Endothelial cell of umbilical vein (primary cell): Measurements from ENCODE around the gene C10orf53. TPM values are rescaled to one million over a fixed set of nuclear protein-coding genes. Genes with fewer than 3 reads are reported as not detected.

Experiments
- BruUV-seq: library from RNA; stranded (reverse); fragments of 400-500 nt; replicated peaks from 2 replicates; lab custom pipeline; 2021; lab: Mats Ljungman, UMichigan
- CTCF ChIA-PET: fragments of 300-600, 350-600 bp; sonication (Branson Sonifier 250); formaldehyde crosslinking; loops from one replicate; lab custom pipeline; 2021; ENCODE audit warnings: antibody characterized with exemption, inconsistent platforms; lab: Charles Lee
- POLR2A ChIA-PET: fragments of 300-600, 350-600 bp; sonication (Branson Sonifier 250); formaldehyde crosslinking; loops from one replicate; lab custom pipeline; 2021; ENCODE audit warnings: antibody characterized with exemption, inconsistent platforms; lab: Charles Lee
- DNase-seq: peaks from one replicate; pipeline ENCODE4 v3.0.0-alpha.2; 2011; ENCODE audit warnings: low read depth, low spot score
- FAIRE-seq: peaks from 2 replicates; lab custom pipeline; 2011; peaks lifted over from hg19 to GRCh38; lab: Jason Lieb, UNC
- H2AFZ ChIP-seq: 2 replicates; pipeline ENCODE4 v1.6.0; 2012; ENCODE audit warnings: low read depth, low read length, control low read depth, inconsistent platforms
- H3K27ac ChIP-seq: 2 replicates; pipeline ENCODE4 v1.5.1; 2011; ENCODE audit warnings: low read depth, mild to moderate bottlenecking, control low read depth, low read length, moderate library complexity; ENCODE audit not compliant: insufficient read depth
- H3K27me3 ChIP-seq, 2 experiments: 2 replicates each; pipeline versions ENCODE4 v1.6.0 to v1.6.1; 2011; ENCODE audit warnings: low read length in 2 of 2, mixed read lengths in 1 of 2; ENCODE audit not compliant: control insufficient read depth in 2 of 2, insufficient read depth in 2 of 2
- H3K36me3 ChIP-seq, 2 experiments: 2 replicates in 1 of 2; 3 replicates in 1 of 2; pipeline ENCODE4 v1.5.1; 2011; ENCODE audit warnings: low read length in 2 of 2, mild to moderate bottlenecking in 1 of 2, moderate library complexity in 1 of 2; ENCODE audit not compliant: control insufficient read depth in 2 of 2, insufficient read depth in 2 of 2; ENCODE audit errors: extremely low read depth in 1 of 2
- H3K4me1 ChIP-seq: 3 replicates; pipeline ENCODE4 v1.5.1; 2011; ENCODE audit warnings: mild to moderate bottlenecking, low read length; ENCODE audit not compliant: control insufficient read depth, insufficient read depth; ENCODE audit errors: extremely low read depth
- H3K4me2 ChIP-seq: 2 replicates; pipeline ENCODE4 v1.6.1; 2011; ENCODE audit warnings: low read length, control low read depth, mixed read lengths; ENCODE audit not compliant: insufficient read depth
- H3K4me3 ChIP-seq, 3 experiments: fragments of 200-600 bp in 1 of 3; sonication (generic), shearing (Covaris generic) in 1 of 3; replicated peaks in 1 of 3; 2 replicates each; pipeline ENCODE4 v1.5.1; 2011 to 2016; ENCODE audit warnings: control low read depth in 3 of 3, low read length in 3 of 3, mild to moderate bottlenecking in 2 of 3, inconsistent platforms in 1 of 3, low read depth in 1 of 3, moderate library complexity in 1 of 3; ENCODE audit not compliant: insufficient read depth in 1 of 3
- H3K79me2 ChIP-seq: 2 replicates; pipeline ENCODE4 v1.6.0; 2012; ENCODE audit warnings: low read length, inconsistent platforms; ENCODE audit not compliant: control insufficient read depth, insufficient read depth
- H3K9ac ChIP-seq: replicated peaks from 2 replicates; pipeline ENCODE3; 2011; ENCODE audit warnings: low read length, control low read depth; ENCODE audit not compliant: insufficient read depth; ENCODE audit errors: extremely low read depth
- H3K9me1 ChIP-seq: replicated peaks from 3 replicates; pipeline ENCODE4 v1.6.0; 2011; ENCODE audit warnings: mild to moderate bottlenecking, low read length; ENCODE audit not compliant: control insufficient read depth, insufficient read depth; ENCODE audit errors: extremely low read depth
- H3K9me3 ChIP-seq: replicated peaks from 2 replicates; pipeline ENCODE4 v1.5.1; 2012; ENCODE audit warnings: low read length, inconsistent platforms; ENCODE audit not compliant: control insufficient read depth, insufficient read depth
- H4K20me1 ChIP-seq: replicated peaks from 2 replicates; pipeline ENCODE3; 2011; ENCODE audit warnings: mild to moderate bottlenecking, low read length; ENCODE audit not compliant: control insufficient read depth, insufficient read depth; ENCODE audit errors: extremely low read depth
- CTCF ChIP-seq, 2 donors: IDR thresholded peaks; 1 replicate in 1 of 2; 2 replicates in 1 of 2; pipeline ENCODE4 v1.5.1; 2011; ENCODE audit warnings: low read length in 2 of 2, mild to moderate bottlenecking in 2 of 2, moderate library complexity in 2 of 2, control low read depth in 1 of 2, inconsistent platforms in 1 of 2, low read depth in 1 of 2; ENCODE audit not compliant: insufficient read depth in 1 of 2; ENCODE audit errors: extremely low read depth in 1 of 2
- EZH2 ChIP-seq: IDR thresholded peaks from 2 replicates; pipeline ENCODE4 v1.6.1; 2012; ENCODE audit warnings: borderline replicate concordance, low read depth, mild to moderate bottlenecking, moderate library complexity, low read length, inconsistent platforms; ENCODE audit not compliant: severe bottlenecking
- FOS ChIP-seq: IDR thresholded peaks from 2 replicates; pipeline ENCODE4 v1.6.1; 2011; ENCODE audit warnings: mild to moderate bottlenecking, low read length, moderate library complexity, borderline replicate concordance; ENCODE audit not compliant: insufficient read depth
- GATA2 ChIP-seq: IDR thresholded peaks from 2 replicates; pipeline ENCODE4 v1.7.0; 2011; ENCODE audit warnings: low read depth, mild to moderate bottlenecking, moderate library complexity, mixed read lengths, low read length; ENCODE audit not compliant: insufficient read length, insufficient read depth
- JUN ChIP-seq: IDR thresholded peaks from 2 replicates; pipeline ENCODE4 v1.6.1; 2011; ENCODE audit warnings: borderline replicate concordance, low read depth; ENCODE audit not compliant: insufficient read length, insufficient read depth
- MAX ChIP-seq: IDR thresholded peaks from 2 replicates; pipeline ENCODE4 v1.6.1; 2011; ENCODE audit not compliant: insufficient read depth, insufficient read length
- MYC ChIP-seq: IDR thresholded peaks from one replicate; pipeline ENCODE4 v1.6.1; 2011; ENCODE audit warnings: mild to moderate bottlenecking, low read depth, low read length
- POLR2A ChIP-seq: IDR thresholded peaks from 2 replicates; pipeline ENCODE4 v1.6.1; 2012; ENCODE audit warnings: low read depth, mild to moderate bottlenecking, control low read depth, low read length
- POLR2AphosphoS5 ChIP-seq: IDR thresholded peaks from 2 replicates; pipeline ENCODE4 v1.6.1; 2012; ENCODE audit warnings: low read depth, mild to moderate bottlenecking, control low read depth, low read length, moderate library complexity; ENCODE audit not compliant: insufficient read depth
- dilution Hi-C: fragments of 300-500 bp; cut with MboI; formaldehyde crosslinking; loops from one replicate; pipeline ENCODE4 v1.15.0; 2019; ENCODE audit warnings: low sequenced_read_pairs; ENCODE audit not compliant: extremely low pct_ligation_motif_present
- intact Hi-C: fragments of 100-400 bp; cut with micrococcal nuclease; formaldehyde crosslinking; loops from one replicate; pipeline ENCODE4 v1.10.0; 2022
- polyA plus RNA-seq, 4 experiments: library from polyadenylated mRNA; depleted of rRNA in 3 of 4; stranded (reverse) in 3 of 4; unstranded in 1 of 4; fragments of >200 nt; gene quantifications; 2 replicates each; pipeline versions ENCODE4 v1.2.1 to v1.2.3, GENCODE V29; 2011 to 2012; ENCODE audit warnings: missing spikeins in 1 of 4
- total RNA-seq: library from RNA; stranded (reverse); gene quantifications from 2 replicates; pipeline ENCODE4 v1.2.3, GENCODE V29; 2021

Gene C10orf53
- total and polyA plus RNA-seq, 2 donors (not counting 3 experiments of a cell fraction or from before 2014, with no cell fraction given) = not detected

GRCh38 chr10:49653273-49653929 lies 26.1 kb upstream of the C10orf53 start:
- FAIRE-seq = no peak
- no peak for TF ChIP-seq GATA2
- no peak for TF ChIP-seq FOS
- no peak for TF ChIP-seq EZH2
- no peak for TF ChIP-seq POLR2A
- TF ChIP-seq POLR2AphosphoS5 = no peak
- no peak for TF ChIP-seq CTCF (IDR thresholded peaks at IDR 0.05; ENCODE audit: extremely low read depth in 1 of 2, insufficient read depth in 1 of 2, low read depth in 1 of 2, low read length in 2 of 2)
- TF ChIP-seq JUN = no peak
- no peak for TF ChIP-seq MYC
- TF ChIP-seq MAX = no peak
- no peaks in the 10 kb centered on the region for H3K4me1 ChIP-seq
- no peaks in the 10 kb centered on the region for H3K36me3 ChIP-seq
- H3K4me2 ChIP-seq = no peak overlapping the region
- dilution Hi-C loops (no loop called here), intact Hi-C loops (no loop called here)
- no peak overlapping the region for H3K4me3 ChIP-seq
- no peaks in the 10 kb centered on the region for H3K9me1 ChIP-seq
- H2AFZ ChIP-seq = no peak overlapping the region
- no peak for DNase-seq
- H3K79me2 ChIP-seq = no peaks in the 10 kb centered on the region
- H4K20me1 ChIP-seq = no peaks in the 10 kb centered on the region
- BruUV-seq = no TSS peak
- peaks cover 0 to 2% of the 10 kb centered on the region in 2 experiments for H3K27me3 ChIP-seq
- H3K9ac ChIP-seq = no peak overlapping the region
- ChIA-PET CTCF (no interaction called here), POLR2A (no interaction called here)
- H3K9me3 ChIP-seq = no peaks in the 10 kb centered on the region
- no peak overlapping the region for H3K27ac ChIP-seq
